DOHH2 (cell line): ENCODE results near the gene GALNT14.

ENCODE experiments used
- EZH2phosphoT487 ChIP-seq: fragments of 200-600 bp; sonication (generic); IDR thresholded peaks from 2 replicates; pipeline ENCODE4 v1.6.1; 2017; ENCODE audit warnings: borderline replicate concordance, mild to moderate bottlenecking, antibody characterized with exemption, low read length, moderate library complexity, mixed read lengths
- TF ChIP-seq, protein P1 (sequence below): fragments of 200-600 bp; sonication (generic); IDR thresholded peaks from one replicate; pipeline ENCODE4 v1.5.1; 2014; ENCODE audit warnings: antibody characterized with exemption, mild to moderate bottlenecking, low read depth, low read length; ENCODE audit not compliant: poor library complexity, severe bottlenecking

DNA sequence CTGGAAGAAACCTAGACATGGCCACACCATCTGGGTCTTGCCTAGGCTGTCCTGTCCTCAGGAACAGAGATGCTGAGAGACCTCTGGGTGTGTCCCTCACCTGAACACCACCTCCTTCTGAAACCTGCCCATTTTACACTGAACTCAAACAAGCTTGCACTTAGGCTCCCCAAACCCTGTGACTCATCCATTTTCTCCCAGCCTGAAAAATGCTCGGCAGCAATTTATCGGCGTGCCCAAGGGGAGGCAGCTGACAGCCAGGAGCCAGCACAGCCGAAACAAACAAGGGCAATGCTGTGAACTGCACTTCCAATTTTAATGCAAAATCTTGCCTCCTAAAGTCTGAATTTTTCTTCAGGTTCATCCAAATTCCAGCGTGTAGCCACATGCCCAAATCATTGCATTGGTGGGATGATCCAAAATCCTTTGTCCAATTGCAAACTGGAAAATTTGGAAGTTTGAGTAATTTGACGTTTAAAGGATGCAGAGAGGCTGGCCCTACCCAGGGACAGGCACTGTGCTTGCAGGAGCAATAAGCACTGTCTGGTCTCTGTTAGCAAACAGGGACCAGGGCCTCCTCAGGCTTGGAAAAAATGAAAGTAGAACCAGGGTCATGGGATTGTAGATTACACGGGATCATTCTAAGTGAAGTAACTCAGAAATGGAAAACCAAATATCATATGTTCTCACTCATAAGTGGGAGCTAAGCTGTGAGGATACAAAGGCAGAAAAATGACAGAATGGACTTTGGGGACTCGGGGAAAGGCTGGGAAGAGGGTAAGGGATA is 67.7 kb downstream of the GALNT14 start:
- TF ChIP-seq, protein P1, sequence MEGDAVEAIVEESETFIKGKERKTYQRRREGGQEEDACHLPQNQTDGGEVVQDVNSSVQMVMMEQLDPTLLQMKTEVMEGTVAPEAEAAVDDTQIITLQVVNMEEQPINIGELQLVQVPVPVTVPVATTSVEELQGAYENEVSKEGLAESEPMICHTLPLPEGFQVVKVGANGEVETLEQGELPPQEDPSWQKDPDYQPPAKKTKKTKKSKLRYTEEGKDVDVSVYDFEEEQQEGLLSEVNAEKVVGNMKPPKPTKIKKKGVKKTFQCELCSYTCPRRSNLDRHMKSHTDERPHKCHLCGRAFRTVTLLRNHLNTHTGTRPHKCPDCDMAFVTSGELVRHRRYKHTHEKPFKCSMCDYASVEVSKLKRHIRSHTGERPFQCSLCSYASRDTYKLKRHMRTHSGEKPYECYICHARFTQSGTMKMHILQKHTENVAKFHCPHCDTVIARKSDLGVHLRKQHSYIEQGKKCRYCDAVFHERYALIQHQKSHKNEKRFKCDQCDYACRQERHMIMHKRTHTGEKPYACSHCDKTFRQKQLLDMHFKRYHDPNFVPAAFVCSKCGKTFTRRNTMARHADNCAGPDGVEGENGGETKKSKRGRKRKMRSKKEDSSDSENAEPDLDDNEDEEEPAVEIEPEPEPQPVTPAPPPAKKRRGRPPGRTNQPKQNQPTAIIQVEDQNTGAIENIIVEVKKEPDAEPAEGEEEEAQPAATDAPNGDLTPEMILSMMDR: no peak
- TF ChIP-seq EZH2phosphoT487: no peak
